ENCODE measurements around the gene LUZP4. TPM values are rescaled to one million over a fixed set of nuclear protein-coding genes. Genes with fewer than 3 reads are reported as not detected.

Gene LUZP4
- total and polyA plus RNA-seq, 12 donors, result not detected

DNA sequence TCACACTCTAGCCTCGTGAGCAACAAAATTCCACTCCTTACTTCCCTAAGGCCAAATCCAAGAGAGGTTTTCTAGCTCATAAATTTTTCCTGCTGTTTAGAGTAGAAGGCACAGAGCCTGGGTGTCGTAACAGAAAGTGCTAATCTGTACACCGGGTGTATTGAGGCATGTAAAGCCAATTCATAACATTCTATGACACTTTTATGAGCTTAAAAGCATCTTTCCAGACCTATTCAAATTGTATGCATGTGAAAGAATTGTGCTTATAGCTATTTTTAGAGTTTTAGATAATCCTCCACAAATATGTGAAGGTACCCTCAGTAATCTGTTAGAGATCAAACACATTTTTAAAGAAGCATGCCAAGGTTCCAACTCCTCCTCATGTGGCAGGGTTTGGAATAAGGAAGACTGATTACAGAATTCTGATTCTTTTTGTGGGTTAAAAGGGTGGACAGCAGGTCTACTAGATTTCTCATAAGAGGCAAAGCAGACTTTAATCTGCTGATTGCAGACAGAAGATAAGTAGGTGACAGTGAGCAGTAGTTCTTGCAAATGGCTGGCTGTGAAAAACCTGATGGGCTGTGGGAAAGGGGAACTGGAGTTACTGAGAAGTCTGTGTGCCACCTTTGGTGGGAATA is 30.2 kb upstream of the LUZP4 start:
- H3K4me1 ChIP-seq, result no peaks in the 10 kb centered on the region
- no peak for ATAC-seq
- H3K36me3 ChIP-seq, result no peaks in the 10 kb centered on the region
- H3K27me3 ChIP-seq, result peaks cover 0 to 67% (median 0%) of the 10 kb centered on the region in 7 donors
- WGBS, 2 donors, result 68 to 73% methylated on average over 3 of the region's 3 CpGs
- no peak overlapping the region for H3K27ac ChIP-seq
- TF ChIP-seq, protein P1, sequence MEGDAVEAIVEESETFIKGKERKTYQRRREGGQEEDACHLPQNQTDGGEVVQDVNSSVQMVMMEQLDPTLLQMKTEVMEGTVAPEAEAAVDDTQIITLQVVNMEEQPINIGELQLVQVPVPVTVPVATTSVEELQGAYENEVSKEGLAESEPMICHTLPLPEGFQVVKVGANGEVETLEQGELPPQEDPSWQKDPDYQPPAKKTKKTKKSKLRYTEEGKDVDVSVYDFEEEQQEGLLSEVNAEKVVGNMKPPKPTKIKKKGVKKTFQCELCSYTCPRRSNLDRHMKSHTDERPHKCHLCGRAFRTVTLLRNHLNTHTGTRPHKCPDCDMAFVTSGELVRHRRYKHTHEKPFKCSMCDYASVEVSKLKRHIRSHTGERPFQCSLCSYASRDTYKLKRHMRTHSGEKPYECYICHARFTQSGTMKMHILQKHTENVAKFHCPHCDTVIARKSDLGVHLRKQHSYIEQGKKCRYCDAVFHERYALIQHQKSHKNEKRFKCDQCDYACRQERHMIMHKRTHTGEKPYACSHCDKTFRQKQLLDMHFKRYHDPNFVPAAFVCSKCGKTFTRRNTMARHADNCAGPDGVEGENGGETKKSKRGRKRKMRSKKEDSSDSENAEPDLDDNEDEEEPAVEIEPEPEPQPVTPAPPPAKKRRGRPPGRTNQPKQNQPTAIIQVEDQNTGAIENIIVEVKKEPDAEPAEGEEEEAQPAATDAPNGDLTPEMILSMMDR (IDR thresholded peaks at IDR 0.05), result no peak
- H3K4me3 ChIP-seq, result no peak overlapping the region
- intact Hi-C loops (cut with DNase I), result no loop called here
- no peak for DNase-seq
- no peaks in the 10 kb centered on the region for H3K9me3 ChIP-seq

DNA sequence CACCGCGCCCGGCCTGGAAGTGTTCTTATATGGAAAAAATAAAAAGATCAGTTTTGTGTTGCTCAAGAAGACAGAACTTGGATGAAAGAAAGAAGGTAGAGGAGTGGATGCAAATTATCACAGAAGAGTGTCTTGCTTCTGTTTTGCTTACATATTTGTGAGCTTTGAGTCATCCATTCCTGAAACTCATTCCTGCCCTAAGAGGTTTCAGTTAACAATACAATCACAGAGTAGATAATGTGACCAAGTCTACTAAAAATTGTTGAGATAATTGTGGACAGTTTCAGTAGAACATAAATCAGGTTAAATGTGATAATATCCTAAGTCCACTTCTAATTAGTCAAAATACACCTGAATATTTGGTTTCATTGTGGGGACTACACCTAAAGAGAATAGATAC is 29.2 kb upstream of the LUZP4 start:
- no peak for ATAC-seq
- Histone ChIP-seq H3K4me1 (no peaks in the 10 kb centered on the region), H3K27ac (no peak overlapping the region), H3K9me3 (no peaks in the 10 kb centered on the region), H3K27me3 (peaks cover 0 to 65% (median 0%) of the 10 kb centered on the region in 7 donors), H3K4me3 (no peak overlapping the region), H3K36me3 (no peaks in the 10 kb centered on the region)
- intact Hi-C loops (cut with DNase I), result no loop called here
- 96 to 98% methylated on average over 3 of the region's 3 CpGs for WGBS, 2 donors
- TF ChIP-seq, protein P1 (IDR thresholded peaks at IDR 0.05), result no peak
- DNase-seq, result no peak

DNA sequence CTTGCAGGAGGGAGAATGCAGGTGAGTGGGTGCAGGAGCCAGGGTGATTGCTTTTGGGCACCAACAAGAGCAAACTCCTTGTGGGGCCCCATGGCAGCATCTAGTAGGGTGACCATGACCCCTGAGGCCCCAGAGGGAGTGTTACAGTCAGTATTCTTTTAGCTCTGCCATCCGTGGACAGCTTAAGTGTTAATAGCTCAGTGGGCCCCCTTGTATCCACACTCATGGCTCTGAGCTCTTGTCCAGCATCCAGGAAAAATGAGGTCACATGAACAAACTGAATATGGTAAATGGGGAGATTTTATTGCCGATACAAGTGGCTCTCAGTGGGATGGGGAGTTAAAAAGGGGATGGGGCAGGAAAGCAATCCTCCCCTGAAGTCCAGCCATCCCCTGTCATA is 28.4 kb upstream of the LUZP4 start:
- DNase-seq (no peak), ATAC-seq (no peak)
- H3K4me1 ChIP-seq, result no peaks in the 10 kb centered on the region
- intact Hi-C loops (cut with DNase I), result no loop called here
- TF ChIP-seq, protein P1 (IDR thresholded peaks at IDR 0.05), result no peak
- peaks cover 0 to 66% (median 0%) of the 10 kb centered on the region in 7 donors for H3K27me3 ChIP-seq
- no peak overlapping the region for H3K27ac ChIP-seq
- no peaks in the 10 kb centered on the region for H3K9me3 ChIP-seq
- no peak overlapping the region for H3K4me3 ChIP-seq
- no peaks in the 10 kb centered on the region for H3K36me3 ChIP-seq
- WGBS, 2 donors, result 64 to 67% methylated on average over 2 of the region's 2 CpGs

DNA sequence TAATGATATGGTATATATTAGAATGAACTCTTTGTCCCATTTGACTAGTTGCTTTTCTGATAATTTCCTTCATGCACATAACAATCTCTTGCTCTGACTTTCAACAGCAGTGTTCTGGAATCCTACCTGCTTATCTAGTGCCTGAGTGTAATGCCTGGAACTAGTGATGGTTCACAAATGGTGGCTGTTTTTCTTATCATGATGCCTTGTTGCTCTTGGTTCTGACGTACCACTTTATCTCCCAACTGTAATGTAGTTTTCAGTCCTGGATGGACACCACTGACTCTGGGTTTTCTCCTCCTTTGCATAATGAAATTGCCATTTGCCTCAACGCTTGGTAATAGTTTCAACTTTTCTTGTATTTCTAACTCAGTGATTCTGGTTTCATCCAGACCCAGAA is 25.5 kb upstream of the LUZP4 start:
- WGBS, 2 donors, result 68 to 73% methylated on average over 2 of the region's 2 CpGs
- H3K4me1 ChIP-seq, result no peaks in the 10 kb centered on the region
- H3K27ac ChIP-seq, result no peak overlapping the region
- no peak overlapping the region for H3K4me3 ChIP-seq
- TF ChIP-seq, protein P1 (IDR thresholded peaks at IDR 0.05), result no peak
- DNase-seq (no peak), ATAC-seq (no peak)
- H3K27me3 ChIP-seq, result peaks cover 0 to 69% (median 0%) of the 10 kb centered on the region in 7 donors
- intact Hi-C loops (cut with DNase I), result no loop called here
- no peaks in the 10 kb centered on the region for H3K36me3 ChIP-seq
- H3K9me3 ChIP-seq, result no peaks in the 10 kb centered on the region

Measured in heart right ventricle (tissue), 16 donors.